Osteocyte (in vitro differentiated cells): Measurements from ENCODE around the gene GINM1. TPM values are rescaled to one million over a fixed set of nuclear protein-coding genes. Genes with fewer than 3 reads are reported as not detected.

Experiments used
- DNase-seq: peaks from one replicate; pipeline ENCODE4 v3.0.0; 2021; ENCODE audit warnings: mixed read lengths; ENCODE audit not compliant: unreplicated experiment; ENCODE audit errors: extremely low spot score
- H3K27ac Mint-ChIP-seq: one replicate; pipeline ENCODE4 v1.8.0; 2021; ENCODE audit warnings: mild to moderate bottlenecking, mixed read lengths; ENCODE audit not compliant: unreplicated experiment
- H3K27me3 Mint-ChIP-seq: one replicate; pipeline ENCODE4 v1.8.0; 2021; ENCODE audit warnings: mixed read lengths; ENCODE audit not compliant: unreplicated experiment
- H3K36me3 Mint-ChIP-seq: one replicate; pipeline ENCODE4 v1.8.0; 2021; ENCODE audit warnings: mixed read lengths; ENCODE audit not compliant: unreplicated experiment
- H3K4me1 Mint-ChIP-seq: one replicate; pipeline ENCODE4 v1.8.0; 2021; ENCODE audit warnings: mixed read lengths; ENCODE audit not compliant: unreplicated experiment
- H3K4me3 Mint-ChIP-seq: one replicate; pipeline ENCODE4 v1.8.0; 2021; ENCODE audit warnings: mild to moderate bottlenecking, moderate library complexity, mixed read lengths; ENCODE audit not compliant: unreplicated experiment
- H3K9me3 Mint-ChIP-seq: one replicate; pipeline ENCODE4 v1.8.0; 2021; ENCODE audit warnings: mixed read lengths; ENCODE audit not compliant: unreplicated experiment
- long read RNA-seq: library from polyadenylated mRNA; unstranded; transcript quantifications from one replicate; pipeline ENCODE4 v2.0.0, GENCODE V29; 2021
- total RNA-seq: library from RNA; stranded (reverse); gene quantifications from 2 replicates; pipeline ENCODE4 v1.2.1, GENCODE V29; 2021
- TF ChIP-seq, protein P1 (sequence below): fragments of 200-600 bp; sonication (generic); IDR thresholded peaks from 2 replicates; pipeline ENCODE4 v1.5.0; 2021; ENCODE audit warnings: antibody characterized with exemption, mild to moderate bottlenecking, moderate library complexity

GINM1 gene, protein sequence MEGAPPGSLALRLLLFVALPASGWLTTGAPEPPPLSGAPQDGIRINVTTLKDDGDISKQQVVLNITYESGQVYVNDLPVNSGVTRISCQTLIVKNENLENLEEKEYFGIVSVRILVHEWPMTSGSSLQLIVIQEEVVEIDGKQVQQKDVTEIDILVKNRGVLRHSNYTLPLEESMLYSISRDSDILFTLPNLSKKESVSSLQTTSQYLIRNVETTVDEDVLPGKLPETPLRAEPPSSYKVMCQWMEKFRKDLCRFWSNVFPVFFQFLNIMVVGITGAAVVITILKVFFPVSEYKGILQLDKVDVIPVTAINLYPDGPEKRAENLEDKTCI
- total RNA-seq: 66.2 and 68.4 TPM in 2 replicates
- long read RNA-seq, transcript GINM1-201 (8 exons, 2,024 nt): major isoform, 312 of 327 reads
- long read RNA-seq, partial matches to known transcripts: 4 of 327 reads
- long read RNA-seq, other reads (novel, unspliced or antisense): 10 of 327 reads

- Mint-ChIP-seq H3K36me3 (no peaks in the 10 kb centered on the region), H3K9me3 (no peaks in the 10 kb centered on the region), H3K4me1 (peaks cover 19% of the 10 kb centered on the region), H3K4me3 (peak within 1 kb of the TSS; percentile 94), H3K27ac (peak within 1 kb of the TSS; percentile 92), H3K27me3 (peaks cover under 1% of the 10 kb centered on the region)
- peak; percentile 99 for DNase-seq
- TF ChIP-seq, protein P1, sequence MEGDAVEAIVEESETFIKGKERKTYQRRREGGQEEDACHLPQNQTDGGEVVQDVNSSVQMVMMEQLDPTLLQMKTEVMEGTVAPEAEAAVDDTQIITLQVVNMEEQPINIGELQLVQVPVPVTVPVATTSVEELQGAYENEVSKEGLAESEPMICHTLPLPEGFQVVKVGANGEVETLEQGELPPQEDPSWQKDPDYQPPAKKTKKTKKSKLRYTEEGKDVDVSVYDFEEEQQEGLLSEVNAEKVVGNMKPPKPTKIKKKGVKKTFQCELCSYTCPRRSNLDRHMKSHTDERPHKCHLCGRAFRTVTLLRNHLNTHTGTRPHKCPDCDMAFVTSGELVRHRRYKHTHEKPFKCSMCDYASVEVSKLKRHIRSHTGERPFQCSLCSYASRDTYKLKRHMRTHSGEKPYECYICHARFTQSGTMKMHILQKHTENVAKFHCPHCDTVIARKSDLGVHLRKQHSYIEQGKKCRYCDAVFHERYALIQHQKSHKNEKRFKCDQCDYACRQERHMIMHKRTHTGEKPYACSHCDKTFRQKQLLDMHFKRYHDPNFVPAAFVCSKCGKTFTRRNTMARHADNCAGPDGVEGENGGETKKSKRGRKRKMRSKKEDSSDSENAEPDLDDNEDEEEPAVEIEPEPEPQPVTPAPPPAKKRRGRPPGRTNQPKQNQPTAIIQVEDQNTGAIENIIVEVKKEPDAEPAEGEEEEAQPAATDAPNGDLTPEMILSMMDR: peak; percentile 75
Measured at GRCh38 chr6:149565527-149566409, at the start of gene GINM1. Gene GINM1, plus strand, starts transcription at chr6:149566375. Its CDS starts 40 bp downstream, at chr6:149566415.

DNA sequence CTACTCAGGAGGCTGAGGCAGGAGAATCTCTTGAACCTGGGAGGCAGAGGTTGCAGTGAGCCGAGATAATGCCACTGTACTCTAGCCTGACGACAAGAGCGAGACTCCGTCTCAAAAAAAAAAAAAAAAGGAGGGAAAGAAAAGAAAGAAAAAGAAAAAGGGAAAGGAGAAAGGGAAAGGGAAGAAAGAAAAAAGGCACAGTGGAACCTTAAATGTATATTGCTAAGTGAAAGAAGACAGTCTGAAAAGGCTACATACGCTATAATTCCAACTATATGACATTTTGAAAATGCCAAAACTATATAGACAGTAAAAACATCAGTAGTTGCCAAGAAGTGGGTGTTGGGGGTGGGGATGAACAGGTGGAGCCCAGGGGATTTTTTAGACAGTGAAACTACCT lies 36.5 kb upstream of the GINM1 start:
- Mint-ChIP-seq H3K36me3 (peaks cover 43% of the 10 kb centered on the region), H3K27me3 (no peaks in the 10 kb centered on the region), H3K9me3 (no peaks in the 10 kb centered on the region), H3K4me3 (no peak overlapping the region), H3K4me1 (no peaks in the 10 kb centered on the region), H3K27ac (no peak overlapping the region)
- TF ChIP-seq, protein P1: no peak
- no peak for DNase-seq

DNA sequence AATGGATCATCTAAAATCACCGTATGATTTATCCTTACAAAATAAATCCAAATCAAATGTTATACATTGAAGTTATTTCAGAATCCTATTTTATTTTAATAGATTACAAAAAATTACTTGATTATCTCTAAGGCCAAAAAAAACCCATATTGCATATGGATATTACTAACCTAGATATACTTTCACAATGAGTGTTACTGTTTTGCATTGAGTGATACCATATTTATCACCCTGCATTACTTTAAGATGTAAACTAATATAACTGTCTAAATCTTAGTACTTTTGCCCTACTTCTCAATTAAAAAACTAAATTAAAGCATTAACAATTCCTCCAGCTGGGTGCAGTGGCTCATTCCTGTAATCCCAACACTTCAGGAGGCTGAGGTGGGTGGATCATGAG lies 31.4 kb upstream of the GINM1 start:
- no peaks in the 10 kb centered on the region for H3K9me3 Mint-ChIP-seq
- no peaks in the 10 kb centered on the region for H3K4me1 Mint-ChIP-seq
- no peak for DNase-seq
- H3K36me3 Mint-ChIP-seq: peaks cover 49% of the 10 kb centered on the region
- no peak overlapping the region for H3K27ac Mint-ChIP-seq
- H3K4me3 Mint-ChIP-seq: no peak overlapping the region
- TF ChIP-seq, protein P1: no peak
- no peaks in the 10 kb centered on the region for H3K27me3 Mint-ChIP-seq

- no peak for DNase-seq
- no peak overlapping the region for H3K4me3 Mint-ChIP-seq
- peaks cover 34% of the 10 kb centered on the region for H3K4me1 Mint-ChIP-seq
- H3K27me3 Mint-ChIP-seq: no peaks in the 10 kb centered on the region
- TF ChIP-seq, protein P1: no peak
- peaks cover 24% of the 10 kb centered on the region for H3K36me3 Mint-ChIP-seq
- no peaks in the 10 kb centered on the region for H3K9me3 Mint-ChIP-seq
- no peak overlapping the region for H3K27ac Mint-ChIP-seq
Measured at GRCh38 chr6:149541139-149541538, 25.0 kb upstream of the GINM1 start.
